Measurements from ENCODE around the gene LRRC7. TPM values are rescaled to one million over a fixed set of nuclear protein-coding genes. Genes with fewer than 3 reads are reported as not detected.

Gene LRRC7
- total and polyA plus RNA-seq, 2 of the 8 experiments (the other 6 are each of a cell fraction or from before 2014, with no cell fraction given): 0.03 to 0.17 TPM

- no peak for TF ChIP-seq CHD7 (IDR thresholded peaks at IDR 0.05; ENCODE audit: insufficient replicate concordance, low read length)
- TF ChIP-seq E2F6 (IDR thresholded peaks at IDR 0.05): no peak
- no peak for TF ChIP-seq RBBP5 (IDR thresholded peaks at IDR 0.05; ENCODE audit: borderline replicate concordance, low read depth, low read length)
- no peak for TF ChIP-seq CTCF (IDR thresholded peaks at IDR 0.05; ENCODE audit: control extremely low read depth in 1 of 3, insufficient read depth in 1 of 3, low read depth in 1 of 3, low read length in 3 of 3)
- no peak for TF ChIP-seq CEBPB (IDR thresholded peaks at IDR 0.05; ENCODE audit: low read depth, low read length)
- no peak for TF ChIP-seq TAF1 (IDR thresholded peaks at IDR 0.05; ENCODE audit: low read depth, low read length)
These were observed 582.7 kb downstream of the LRRC7 start (continued) for GRCh38 chr1:70150444-70150843.
